ENCODE measurements around the gene DLG1. TPM values are rescaled to one million over a fixed set of nuclear protein-coding genes. Genes with fewer than 3 reads are reported as not detected.

Gene DLG1
- total and polyA plus RNA-seq, 9 of the 15 experiments (the other 6 are each of a cell fraction or from before 2014, with no cell fraction given) = 9.4 to 63.5 (median 43.6) TPM

DNA sequence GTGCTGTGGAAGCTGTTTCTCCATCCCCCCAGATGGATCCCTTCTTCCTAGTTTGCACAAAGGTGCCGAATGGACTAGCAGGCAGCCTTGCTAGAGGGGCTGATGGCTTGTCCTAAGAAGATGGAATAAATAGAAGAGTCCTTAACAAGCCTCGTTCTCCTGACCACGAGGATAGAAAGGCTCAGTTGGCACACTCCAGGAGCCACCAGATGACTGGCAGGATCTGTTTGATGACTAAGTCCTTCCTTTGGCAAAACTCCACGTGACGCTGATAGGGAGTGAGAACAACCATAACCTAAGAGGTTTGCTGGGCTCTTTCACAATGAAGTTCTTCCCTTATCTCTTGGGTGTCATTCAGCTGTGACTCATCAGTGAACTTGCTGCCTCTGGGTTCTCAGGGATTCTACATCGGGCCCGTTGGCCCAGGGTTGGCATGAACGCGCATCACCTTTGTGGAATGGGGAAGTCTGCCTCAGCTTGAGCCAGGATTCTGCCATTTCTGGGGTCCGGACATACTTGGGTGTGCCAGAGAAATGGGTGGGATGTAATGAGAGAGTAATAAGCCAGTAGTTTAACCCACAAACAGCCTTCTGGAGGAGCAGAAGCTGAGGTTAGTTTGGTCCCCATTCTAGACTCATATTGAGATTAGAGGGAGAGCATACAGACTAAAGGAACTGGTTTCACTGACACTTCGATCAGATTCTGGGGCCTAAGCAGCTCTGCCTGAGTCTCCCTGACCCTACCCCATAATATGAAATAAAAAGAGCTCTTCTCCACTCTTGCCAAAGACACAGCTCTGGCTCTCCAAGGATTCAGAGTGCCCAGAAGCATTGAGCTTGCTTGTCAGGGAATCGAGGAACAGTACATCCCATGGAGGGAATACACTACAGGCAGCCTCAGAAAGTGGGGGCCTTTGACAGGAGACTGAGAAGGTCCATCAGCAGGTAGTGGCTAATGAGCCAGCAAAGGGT lies 266.8 kb downstream of the DLG1 start (continued):
- TF ChIP-seq SIN3A (IDR thresholded peaks at IDR 0.05; ENCODE audit: borderline replicate concordance in 2 of 2, control insufficient read depth in 1 of 2, low read depth in 2 of 2, low read length in 2 of 2) (no peak), PHB (CRISPR knock-in tag; IDR thresholded peaks at IDR 0.05) (no peak), ZBTB8A (IDR thresholded peaks at IDR 0.05; ENCODE audit: partially characterized antibody) (no peak), TCF7L2 (IDR thresholded peaks at IDR 0.05; ENCODE audit: low read depth, low read length) (0 out of 2 replicates have a peak, but pooled peaks have one; percentile 9), ZNF146 (CRISPR knock-in tag; IDR thresholded peaks at IDR 0.05; ENCODE audit: unreplicated experiment) (no peak), SP1 (CRISPR knock-in tag; IDR thresholded peaks at IDR 0.05) (peak; percentile 79), RAD21 (CRISPR knock-in tag; conservative IDR thresholded peaks at IDR 0.05 in 1 of 2, IDR thresholded peaks at IDR 0.05 in 1 of 2) (peak in 1 of 2 experiments; percentile 12; a peak in 1 of 4 replicates), WHSC1 (IDR thresholded peaks at IDR 0.05; ENCODE audit: low read length) (no peak), ZNF583 (CRISPR knock-in tag; IDR thresholded peaks at IDR 0.05) (peak; percentile 26; the same call in 1 of the 2 replicates), ZNF717 (CRISPR knock-in tag; IDR thresholded peaks at IDR 0.05) (no peak), ZSCAN29 (IDR thresholded peaks at IDR 0.05) (no peak), DNMT1 (IDR thresholded peaks at IDR 0.05) (no peak), EZH2 (IDR thresholded peaks at IDR 0.05; ENCODE audit: borderline replicate concordance, low read depth, low read length) (no peak), XRCC3 (IDR thresholded peaks at IDR 0.05) (no peak)
- TF ChIP-seq, protein P1, sequence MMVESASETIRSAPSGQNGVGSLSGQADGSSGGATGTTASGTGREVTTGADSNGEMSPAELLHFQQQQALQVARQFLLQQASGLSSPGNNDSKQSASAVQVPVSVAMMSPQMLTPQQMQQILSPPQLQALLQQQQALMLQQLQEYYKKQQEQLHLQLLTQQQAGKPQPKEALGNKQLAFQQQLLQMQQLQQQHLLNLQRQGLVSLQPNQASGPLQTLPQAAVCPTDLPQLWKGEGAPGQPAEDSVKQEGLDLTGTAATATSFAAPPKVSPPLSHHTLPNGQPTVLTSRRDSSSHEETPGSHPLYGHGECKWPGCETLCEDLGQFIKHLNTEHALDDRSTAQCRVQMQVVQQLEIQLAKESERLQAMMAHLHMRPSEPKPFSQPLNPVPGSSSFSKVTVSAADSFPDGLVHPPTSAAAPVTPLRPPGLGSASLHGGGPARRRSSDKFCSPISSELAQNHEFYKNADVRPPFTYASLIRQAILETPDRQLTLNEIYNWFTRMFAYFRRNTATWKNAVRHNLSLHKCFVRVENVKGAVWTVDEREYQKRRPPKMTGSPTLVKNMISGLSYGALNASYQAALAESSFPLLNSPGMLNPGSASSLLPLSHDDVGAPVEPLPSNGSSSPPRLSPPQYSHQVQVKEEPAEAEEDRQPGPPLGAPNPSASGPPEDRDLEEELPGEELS (CRISPR knock-in tag; IDR thresholded peaks at IDR 0.05; ENCODE audit: borderline replicate concordance) = no peak
- TF ChIP-seq, protein P2, sequence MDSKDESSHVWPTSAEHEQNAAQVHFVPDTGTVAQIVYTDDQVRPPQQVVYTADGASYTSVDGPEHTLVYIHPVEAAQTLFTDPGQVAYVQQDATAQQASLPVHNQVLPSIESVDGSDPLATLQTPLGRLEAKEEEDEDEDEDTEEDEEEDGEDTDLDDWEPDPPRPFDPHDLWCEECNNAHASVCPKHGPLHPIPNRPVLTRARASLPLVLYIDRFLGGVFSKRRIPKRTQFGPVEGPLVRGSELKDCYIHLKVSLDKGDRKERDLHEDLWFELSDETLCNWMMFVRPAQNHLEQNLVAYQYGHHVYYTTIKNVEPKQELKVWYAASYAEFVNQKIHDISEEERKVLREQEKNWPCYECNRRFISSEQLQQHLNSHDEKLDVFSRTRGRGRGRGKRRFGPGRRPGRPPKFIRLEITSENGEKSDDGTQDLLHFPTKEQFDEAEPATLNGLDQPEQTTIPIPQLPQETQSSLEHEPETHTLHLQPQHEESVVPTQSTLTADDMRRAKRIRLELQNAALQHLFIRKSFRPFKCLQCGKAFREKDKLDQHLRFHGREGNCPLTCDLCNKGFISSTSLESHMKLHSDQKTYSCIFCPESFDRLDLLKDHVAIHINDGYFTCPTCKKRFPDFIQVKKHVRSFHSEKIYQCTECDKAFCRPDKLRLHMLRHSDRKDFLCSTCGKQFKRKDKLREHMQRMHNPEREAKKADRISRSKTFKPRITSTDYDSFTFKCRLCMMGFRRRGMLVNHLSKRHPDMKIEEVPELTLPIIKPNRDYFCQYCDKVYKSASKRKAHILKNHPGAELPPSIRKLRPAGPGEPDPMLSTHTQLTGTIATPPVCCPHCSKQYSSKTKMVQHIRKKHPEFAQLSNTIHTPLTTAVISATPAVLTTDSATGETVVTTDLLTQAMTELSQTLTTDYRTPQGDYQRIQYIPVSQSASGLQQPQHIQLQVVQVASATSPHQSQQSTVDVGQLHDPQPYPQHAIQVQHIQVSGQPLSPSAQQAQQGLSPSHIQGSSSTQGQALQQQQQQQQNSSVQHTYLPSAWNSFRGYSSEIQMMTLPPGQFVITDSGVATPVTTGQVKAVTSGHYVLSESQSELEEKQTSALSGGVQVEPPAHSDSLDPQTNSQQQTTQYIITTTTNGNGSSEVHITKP (IDR thresholded peaks at IDR 0.05; ENCODE audit: partially characterized antibody) = peak; percentile 17
- TF ChIP-seq, protein P3, sequence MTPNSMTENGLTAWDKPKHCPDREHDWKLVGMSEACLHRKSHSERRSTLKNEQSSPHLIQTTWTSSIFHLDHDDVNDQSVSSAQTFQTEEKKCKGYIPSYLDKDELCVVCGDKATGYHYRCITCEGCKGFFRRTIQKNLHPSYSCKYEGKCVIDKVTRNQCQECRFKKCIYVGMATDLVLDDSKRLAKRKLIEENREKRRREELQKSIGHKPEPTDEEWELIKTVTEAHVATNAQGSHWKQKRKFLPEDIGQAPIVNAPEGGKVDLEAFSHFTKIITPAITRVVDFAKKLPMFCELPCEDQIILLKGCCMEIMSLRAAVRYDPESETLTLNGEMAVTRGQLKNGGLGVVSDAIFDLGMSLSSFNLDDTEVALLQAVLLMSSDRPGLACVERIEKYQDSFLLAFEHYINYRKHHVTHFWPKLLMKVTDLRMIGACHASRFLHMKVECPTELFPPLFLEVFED (CRISPR knock-in tag; conservative IDR thresholded peaks at IDR 0.05) = no peak
